HEK293 (cell line): ENCODE results near the gene ZNF786.
A peak's percentile ranks its signal among the peaks of the same experiment; 100 is the strongest.

Experiments used
- CTCF ChIP-seq: fragments of 450-650 bp; formaldehyde crosslinking; IDR thresholded peaks from 2 replicates; pipeline ENCODE4 v1.5.1; 2016; ENCODE audit warnings: missing biosample characterization, missing genetic modification characterization
- FEZF1 ChIP-seq: fragments of 450-650 bp; formaldehyde crosslinking; IDR thresholded peaks from 2 replicates; pipeline ENCODE4 v1.5.1; 2016; ENCODE audit warnings: missing biosample characterization, missing genetic modification characterization
- GFI1B ChIP-seq: fragments of 450-650 bp; formaldehyde crosslinking; IDR thresholded peaks from 2 replicates; pipeline ENCODE4 v1.5.1; 2016; ENCODE audit warnings: missing biosample characterization, missing genetic modification characterization
- GLI4 ChIP-seq: fragments of 450-650 bp; formaldehyde crosslinking; IDR thresholded peaks from 2 replicates; pipeline ENCODE4 v1.5.1; 2016; ENCODE audit warnings: missing biosample characterization, missing genetic modification characterization
- HOXA7 ChIP-seq: sonication (generic); formaldehyde crosslinking; IDR thresholded peaks from 2 replicates; pipeline ENCODE4 v1.8.1; 2022; ENCODE audit warnings: missing genetic modification reagents, borderline replicate concordance
- KLF7 ChIP-seq: fragments of 450-650 bp; formaldehyde crosslinking; IDR thresholded peaks from 2 replicates; pipeline ENCODE4 v1.5.1; 2016; ENCODE audit warnings: missing biosample characterization, missing genetic modification characterization, borderline replicate concordance
- KLF8 ChIP-seq: fragments of 450-650 bp; formaldehyde crosslinking; IDR thresholded peaks from 2 replicates; pipeline ENCODE4 v1.5.1; 2016; ENCODE audit warnings: missing biosample characterization, missing genetic modification characterization
- PATZ1 ChIP-seq: fragments of 450-650 bp; formaldehyde crosslinking; IDR thresholded peaks from 2 replicates; pipeline ENCODE4 v1.5.1; 2016; ENCODE audit warnings: missing biosample characterization, missing genetic modification characterization
- PRDM4 ChIP-seq: fragments of 450-650 bp; formaldehyde crosslinking; IDR thresholded peaks from 2 replicates; pipeline ENCODE4 v1.5.1; 2017; ENCODE audit warnings: missing biosample characterization, missing genetic modification characterization
- REPIN1 ChIP-seq: fragments of 450-650 bp; formaldehyde crosslinking; IDR thresholded peaks from 2 replicates; pipeline ENCODE4 v1.5.1; 2017; ENCODE audit warnings: missing biosample characterization, missing genetic modification characterization, low read depth
- REST ChIP-seq: fragments of 450-650 bp; formaldehyde crosslinking; IDR thresholded peaks from 2 replicates; pipeline ENCODE4 v1.5.1; 2016; ENCODE audit warnings: missing biosample characterization, missing genetic modification characterization
- SP2 ChIP-seq: fragments of 450-650 bp; formaldehyde crosslinking; IDR thresholded peaks from 2 replicates; pipeline ENCODE4 v1.5.1; 2016; ENCODE audit warnings: missing biosample characterization, missing genetic modification characterization
- TRIM28 ChIP-seq: IDR thresholded peaks from 2 replicates; pipeline ENCODE4 v1.6.1; 2011; ENCODE audit warnings: low read length, control low read depth, borderline replicate concordance
- ZBTB6 ChIP-seq: fragments of 450-650 bp; formaldehyde crosslinking; IDR thresholded peaks from 2 replicates; pipeline ENCODE4 v1.5.1; 2017; ENCODE audit warnings: missing biosample characterization, missing genetic modification characterization
- ZNF121 ChIP-seq: fragments of 450-650 bp; formaldehyde crosslinking; IDR thresholded peaks from 2 replicates; pipeline ENCODE4 v1.5.1; 2016; ENCODE audit warnings: missing biosample characterization, missing genetic modification characterization
- ZNF155 ChIP-seq: fragments of 450-650 bp; formaldehyde crosslinking; IDR thresholded peaks from 2 replicates; pipeline ENCODE4 v1.5.1; 2016; ENCODE audit warnings: missing biosample characterization, missing genetic modification characterization
- ZNF157 ChIP-seq: fragments of 450-650 bp; formaldehyde crosslinking; IDR thresholded peaks from 2 replicates; pipeline ENCODE4 v1.5.1; 2016; ENCODE audit warnings: missing biosample characterization, missing genetic modification characterization
- ZNF174 ChIP-seq: fragments of 450-650 bp; formaldehyde crosslinking; IDR thresholded peaks from 2 replicates; pipeline ENCODE4 v1.5.0; 2017; ENCODE audit warnings: missing biosample characterization, mild to moderate bottlenecking, missing genetic modification characterization
- ZNF311 ChIP-seq: fragments of 450-650 bp; formaldehyde crosslinking; IDR thresholded peaks from 2 replicates; pipeline ENCODE4 v1.5.1; 2017; ENCODE audit warnings: missing biosample characterization, missing genetic modification characterization, borderline replicate concordance
- ZNF354C ChIP-seq: fragments of 450-650 bp; formaldehyde crosslinking; IDR thresholded peaks from 2 replicates; pipeline ENCODE4 v1.5.1; 2016; ENCODE audit warnings: missing biosample characterization, missing genetic modification characterization, low read depth, borderline replicate concordance
- ZNF416 ChIP-seq: fragments of 450-650 bp; formaldehyde crosslinking; IDR thresholded peaks from 2 replicates; pipeline ENCODE4 v1.5.1; 2016; ENCODE audit warnings: missing biosample characterization, missing genetic modification characterization
- ZNF544 ChIP-seq: fragments of 450-650 bp; formaldehyde crosslinking; IDR thresholded peaks from 2 replicates; pipeline ENCODE4 v1.5.0; 2017; ENCODE audit warnings: missing biosample characterization, missing genetic modification characterization
- ZNF623 ChIP-seq: fragments of 450-650 bp; formaldehyde crosslinking; IDR thresholded peaks from 2 replicates; pipeline ENCODE4 v1.5.1; 2016; ENCODE audit warnings: missing biosample characterization, missing genetic modification characterization
- ZSCAN23 ChIP-seq: fragments of 450-650 bp; formaldehyde crosslinking; IDR thresholded peaks from 2 replicates; pipeline ENCODE4 v1.5.1; 2016; ENCODE audit warnings: missing biosample characterization, missing genetic modification characterization
- ZXDB ChIP-seq: fragments of 450-650 bp; formaldehyde crosslinking; IDR thresholded peaks from 2 replicates; pipeline ENCODE4 v1.5.1; 2016; ENCODE audit warnings: missing biosample characterization, missing genetic modification characterization
- TF ChIP-seq, protein P1 (sequence below): fragments of 450-650 bp; formaldehyde crosslinking; IDR thresholded peaks from 2 replicates; pipeline ENCODE4 v1.5.1; 2017; ENCODE audit warnings: missing biosample characterization, missing genetic modification characterization

Gene ZNF786

GRCh38 chr7:149125863-149126661 is 35.5 kb upstream of the ZNF786 start, which contains the start of gene ZNF425 (continued):
- no peak for TF ChIP-seq ZNF354C (tag by site-specific recombination)
- TF ChIP-seq REPIN1: peak; percentile 73; the same call in 1 of the 2 replicates
- TF ChIP-seq ZNF544 (tag by site-specific recombination): no peak
- peak; percentile 92 for TF ChIP-seq KLF8 (tag by site-specific recombination)
- peak; percentile 50; the same call in 1 of the 2 replicates for TF ChIP-seq TRIM28
- TF ChIP-seq ZXDB (tag by site-specific recombination): peak; percentile 79
- peak; percentile 97 for TF ChIP-seq PATZ1 (tag by site-specific recombination)
- TF ChIP-seq ZNF416 (tag by site-specific recombination): 0 out of 2 replicates have a peak, but pooled peaks have one; percentile 13
- TF ChIP-seq GFI1B (tag by site-specific recombination): no peak
- TF ChIP-seq FEZF1 (tag by site-specific recombination): no peak
- TF ChIP-seq SP2 (tag by site-specific recombination): peak; percentile 87
- TF ChIP-seq ZBTB6 (tag by site-specific recombination): peak; percentile 76
- no peak for TF ChIP-seq ZNF155
- TF ChIP-seq ZNF121: peak; percentile 64
- TF ChIP-seq REST (tag by site-specific recombination): peak; percentile 61; the same call in 1 of the 2 replicates
- no peak for TF ChIP-seq ZNF311 (tag by site-specific recombination)
- peak; percentile 51; the same call in 1 of the 2 replicates for TF ChIP-seq ZSCAN23
- TF ChIP-seq HOXA7 (CRISPR knock-in tag): no peak
- TF ChIP-seq, protein P1, sequence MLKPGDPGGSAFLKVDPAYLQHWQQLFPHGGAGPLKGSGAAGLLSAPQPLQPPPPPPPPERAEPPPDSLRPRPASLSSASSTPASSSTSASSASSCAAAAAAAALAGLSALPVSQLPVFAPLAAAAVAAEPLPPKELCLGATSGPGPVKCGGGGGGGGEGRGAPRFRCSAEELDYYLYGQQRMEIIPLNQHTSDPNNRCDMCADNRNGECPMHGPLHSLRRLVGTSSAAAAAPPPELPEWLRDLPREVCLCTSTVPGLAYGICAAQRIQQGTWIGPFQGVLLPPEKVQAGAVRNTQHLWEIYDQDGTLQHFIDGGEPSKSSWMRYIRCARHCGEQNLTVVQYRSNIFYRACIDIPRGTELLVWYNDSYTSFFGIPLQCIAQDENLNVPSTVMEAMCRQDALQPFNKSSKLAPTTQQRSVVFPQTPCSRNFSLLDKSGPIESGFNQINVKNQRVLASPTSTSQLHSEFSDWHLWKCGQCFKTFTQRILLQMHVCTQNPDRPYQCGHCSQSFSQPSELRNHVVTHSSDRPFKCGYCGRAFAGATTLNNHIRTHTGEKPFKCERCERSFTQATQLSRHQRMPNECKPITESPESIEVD (tag by site-specific recombination): no peak
- TF ChIP-seq GLI4 (tag by site-specific recombination): no peak; the same call in none of the 2 replicates
- TF ChIP-seq KLF7: peak; percentile 41; the same call in 1 of the 2 replicates
- no peak for TF ChIP-seq ZNF623 (tag by site-specific recombination)
- TF ChIP-seq CTCF (tag by site-specific recombination): peak; percentile 100
- TF ChIP-seq ZNF174 (tag by site-specific recombination): no peak
- no peak for TF ChIP-seq ZNF157 (tag by site-specific recombination)
- TF ChIP-seq PRDM4 (tag by site-specific recombination): peak; percentile 17; the same call in 1 of the 2 replicates
